ENCODE results near the gene NAV2. TPM values are rescaled to one million over a fixed set of nuclear protein-coding genes. Genes with fewer than 3 reads are reported as not detected.

NAV2 gene
- total RNA-seq, 1 donor from 2014 or later: 9.6 TPM

DNA sequence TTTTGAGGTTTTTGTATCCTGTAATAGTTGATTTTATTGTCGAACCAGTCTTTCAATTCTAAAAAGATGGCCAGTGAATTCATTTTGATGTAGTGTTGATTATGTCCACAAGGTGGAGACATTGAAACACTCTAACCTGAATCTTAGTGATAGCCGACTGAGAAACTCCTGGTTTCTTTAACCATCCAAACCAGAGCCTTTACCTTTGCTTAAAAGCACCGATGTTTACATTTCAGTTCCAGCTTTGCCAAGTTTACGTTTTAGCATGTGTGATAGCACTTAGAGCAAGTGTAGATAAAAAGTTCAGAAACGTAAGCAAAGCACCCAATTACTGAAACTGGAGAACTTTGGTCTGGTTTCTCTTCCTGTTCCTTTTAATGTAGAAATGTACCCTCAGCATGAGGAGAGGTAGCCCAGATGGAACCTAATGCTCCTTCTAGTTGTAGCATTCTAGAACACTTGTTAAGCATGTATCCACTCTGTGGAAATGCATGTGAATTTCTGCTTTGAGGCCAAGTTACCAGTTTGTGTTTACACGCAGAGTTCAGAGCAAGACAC, 239.0 kb downstream of the NAV2 start:
- Histone ChIP-seq H3F3A (ENCODE audit: low read depth) (peaks cover 15% of the 10 kb centered on the region), H3K4me3 (no peak overlapping the region), H3K79me2 (ENCODE audit: low read depth) (no peaks in the 10 kb centered on the region), H2AFZ (replicated peaks) (no peak overlapping the region), H3K4me2 (no peak overlapping the region), H3K36me3 (no peaks in the 10 kb centered on the region), H3K9me3 (ENCODE audit: low read depth) (no peaks in the 10 kb centered on the region), H3K9ac (no peak overlapping the region), H3K4me1 (peaks cover 22% of the 10 kb centered on the region), H3K27me3 (no peaks in the 10 kb centered on the region), H4K20me1 (ENCODE audit: low read depth) (no peaks in the 10 kb centered on the region), H3K27ac (no peak overlapping the region)
- TF ChIP-seq EZH2 (IDR thresholded peaks at IDR 0.05): no peak
- no peak for TF ChIP-seq EZH2phosphoT487 (IDR thresholded peaks at IDR 0.05)
- TF ChIP-seq, protein P1, sequence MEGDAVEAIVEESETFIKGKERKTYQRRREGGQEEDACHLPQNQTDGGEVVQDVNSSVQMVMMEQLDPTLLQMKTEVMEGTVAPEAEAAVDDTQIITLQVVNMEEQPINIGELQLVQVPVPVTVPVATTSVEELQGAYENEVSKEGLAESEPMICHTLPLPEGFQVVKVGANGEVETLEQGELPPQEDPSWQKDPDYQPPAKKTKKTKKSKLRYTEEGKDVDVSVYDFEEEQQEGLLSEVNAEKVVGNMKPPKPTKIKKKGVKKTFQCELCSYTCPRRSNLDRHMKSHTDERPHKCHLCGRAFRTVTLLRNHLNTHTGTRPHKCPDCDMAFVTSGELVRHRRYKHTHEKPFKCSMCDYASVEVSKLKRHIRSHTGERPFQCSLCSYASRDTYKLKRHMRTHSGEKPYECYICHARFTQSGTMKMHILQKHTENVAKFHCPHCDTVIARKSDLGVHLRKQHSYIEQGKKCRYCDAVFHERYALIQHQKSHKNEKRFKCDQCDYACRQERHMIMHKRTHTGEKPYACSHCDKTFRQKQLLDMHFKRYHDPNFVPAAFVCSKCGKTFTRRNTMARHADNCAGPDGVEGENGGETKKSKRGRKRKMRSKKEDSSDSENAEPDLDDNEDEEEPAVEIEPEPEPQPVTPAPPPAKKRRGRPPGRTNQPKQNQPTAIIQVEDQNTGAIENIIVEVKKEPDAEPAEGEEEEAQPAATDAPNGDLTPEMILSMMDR (IDR thresholded peaks at IDR 0.05): peak; percentile 77
- DNase-seq (ENCODE audit: low spot score): peak; percentile 77
- H3K27ac Mint-ChIP-seq: no peak overlapping the region
- H3K4me3 Mint-ChIP-seq: no peak overlapping the region
- no peaks in the 10 kb centered on the region for H3K27me3 Mint-ChIP-seq (ENCODE audit: insufficient read depth, low read depth)
- peaks cover 30% of the 10 kb centered on the region for H3K4me1 Mint-ChIP-seq
- H3K36me3 Mint-ChIP-seq: peaks cover 8% of the 10 kb centered on the region
- no peaks in the 10 kb centered on the region for H3K9me3 Mint-ChIP-seq

DNA sequence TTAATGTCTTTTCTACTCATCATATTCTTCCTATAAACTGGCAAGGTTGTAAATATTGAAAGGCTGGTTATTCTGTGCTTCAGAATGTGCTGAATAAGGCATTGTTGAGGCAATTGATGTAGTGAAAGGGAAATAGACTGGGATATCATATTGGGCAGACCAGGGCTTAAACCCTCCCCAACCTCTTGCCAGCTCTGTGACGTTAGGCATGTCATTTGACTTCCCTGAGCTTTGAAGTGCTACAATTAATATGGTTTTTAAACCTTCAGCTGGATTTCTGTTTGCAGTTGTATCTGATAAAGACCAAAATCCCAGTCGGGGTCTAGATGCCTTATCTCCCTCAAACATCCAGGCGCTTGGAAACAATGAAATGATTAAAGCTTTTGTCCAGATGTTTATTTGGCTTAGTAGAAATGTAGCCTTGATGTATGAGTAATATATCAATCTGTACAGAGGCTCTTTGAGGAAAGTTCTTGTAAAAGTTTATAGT, 239.5 kb downstream of the NAV2 start:
- H3K9ac ChIP-seq: no peak overlapping the region

GRCh38 chr11:19952911-19953310, 240.3 kb downstream of the NAV2 start:
- peaks cover 9% of the 10 kb centered on the region for H3K36me3 Mint-ChIP-seq
- H3K9me3 Mint-ChIP-seq: no peaks in the 10 kb centered on the region
- Histone ChIP-seq H3K36me3 (no peaks in the 10 kb centered on the region), H3K4me1 (peaks cover 22% of the 10 kb centered on the region), H3K4me3 (no peak overlapping the region), H3K9me3 (ENCODE audit: low read depth) (no peaks in the 10 kb centered on the region), H3K9ac (no peak overlapping the region), H3F3A (ENCODE audit: low read depth) (peaks cover 15% of the 10 kb centered on the region), H3K27me3 (no peaks in the 10 kb centered on the region), H3K4me2 (peak overlapping the region; percentile 30), H3K27ac (no peak overlapping the region), H4K20me1 (ENCODE audit: low read depth) (no peaks in the 10 kb centered on the region), H2AFZ (replicated peaks) (no peak overlapping the region), H3K79me2 (ENCODE audit: low read depth) (no peaks in the 10 kb centered on the region)
- DNase-seq (ENCODE audit: low spot score): no peak
- TF ChIP-seq EZH2 (IDR thresholded peaks at IDR 0.05) (no peak), EZH2phosphoT487 (IDR thresholded peaks at IDR 0.05) (no peak)
- TF ChIP-seq, protein P1 (IDR thresholded peaks at IDR 0.05): no peak
- no peak overlapping the region for H3K4me3 Mint-ChIP-seq
- H3K27ac Mint-ChIP-seq: no peak overlapping the region
- no peaks in the 10 kb centered on the region for H3K27me3 Mint-ChIP-seq (ENCODE audit: insufficient read depth, low read depth)
- peaks cover 30% of the 10 kb centered on the region for H3K4me1 Mint-ChIP-seq

More for the DNA sequence above, 239.5 kb downstream of the NAV2 start:
- Mint-ChIP-seq H3K9me3 (no peaks in the 10 kb centered on the region), H3K4me1 (peaks cover 30% of the 10 kb centered on the region), H3K36me3 (peaks cover 8% of the 10 kb centered on the region), H3K27ac (no peak overlapping the region), H3K27me3 (ENCODE audit: insufficient read depth, low read depth) (no peaks in the 10 kb centered on the region), H3K4me3 (no peak overlapping the region)
- H3K27me3 ChIP-seq: no peaks in the 10 kb centered on the region
- TF ChIP-seq, protein P1 (IDR thresholded peaks at IDR 0.05): no peak
- TF ChIP-seq EZH2phosphoT487 (IDR thresholded peaks at IDR 0.05) (no peak), EZH2 (IDR thresholded peaks at IDR 0.05) (no peak)
- H2AFZ ChIP-seq (replicated peaks): no peak overlapping the region
- H3K9me3 ChIP-seq (ENCODE audit: low read depth): no peaks in the 10 kb centered on the region
- DNase-seq (ENCODE audit: low spot score): no peak
- no peak overlapping the region for H3K4me3 ChIP-seq
- peaks cover 15% of the 10 kb centered on the region for H3F3A ChIP-seq (ENCODE audit: low read depth)
- peaks cover 22% of the 10 kb centered on the region for H3K4me1 ChIP-seq
- no peaks in the 10 kb centered on the region for H4K20me1 ChIP-seq (ENCODE audit: low read depth)
- no peaks in the 10 kb centered on the region for H3K79me2 ChIP-seq (ENCODE audit: low read depth)
- H3K27ac ChIP-seq: no peak overlapping the region
- no peaks in the 10 kb centered on the region for H3K36me3 ChIP-seq
- H3K4me2 ChIP-seq: no peak overlapping the region

All from neural progenitor cell (in vitro differentiated cells).